ENCODE data around the gene ZNF438.

ZNF438 gene

GRCh38 chr10:31013331-31013730, 18.3 kb downstream of the ZNF438 start:
- DNase-seq (ENCODE audit: extremely low spot score), result no peak
- ChIA-PET POLR2A (no interaction called here), CTCF (no interaction called here)
- TF ChIP-seq SUZ12 (IDR thresholded peaks at IDR 0.05) (no peak), ARNT (IDR thresholded peaks at IDR 0.05) (no peak), ZNF384 (IDR thresholded peaks at IDR 0.05) (no peak), LEF1 (IDR thresholded peaks at IDR 0.05; ENCODE audit: borderline replicate concordance) (no peak), SP1 (IDR thresholded peaks at IDR 0.05) (no peak), NFRKB (IDR thresholded peaks at IDR 0.05) (no peak), ELF4 (IDR thresholded peaks at IDR 0.05) (no peak), FOXA1 (IDR thresholded peaks at IDR 0.05) (no peak), TARDBP (IDR thresholded peaks at IDR 0.05) (no peak), PKNOX1 (IDR thresholded peaks at IDR 0.05) (no peak), HDGF (IDR thresholded peaks at IDR 0.05; ENCODE audit: borderline replicate concordance) (no peak), BHLHE40 (IDR thresholded peaks at IDR 0.05; ENCODE audit: borderline replicate concordance) (no peak), L3MBTL2 (conservative IDR thresholded peaks at IDR 0.05) (no peak), FOXK2 (IDR thresholded peaks at IDR 0.05) (no peak), CTBP1 (IDR thresholded peaks at IDR 0.05; ENCODE audit: borderline replicate concordance) (no peak), FOXM1 (IDR thresholded peaks at IDR 0.05; ENCODE audit: borderline replicate concordance) (no peak)

GRCh38 chr10:31011665-31012022, 20.0 kb downstream of the ZNF438 start:
- POLR2A ChIA-PET, result interaction anchor here (1.9 kb wide), 1 partner anchor 20 kb away, joined by 8 read pairs; the partner anchor contains the start of gene ZNF438
- no peak for DNase-seq (ENCODE audit: extremely low spot score)
- CTCF ChIA-PET, result no interaction called here
- no peak for TF ChIP-seq SUZ12 (IDR thresholded peaks at IDR 0.05)
- TF ChIP-seq FOXM1 (IDR thresholded peaks at IDR 0.05; ENCODE audit: borderline replicate concordance), result no peak
- TF ChIP-seq HDGF (IDR thresholded peaks at IDR 0.05; ENCODE audit: borderline replicate concordance), result no peak
- TF ChIP-seq ZNF384 (IDR thresholded peaks at IDR 0.05), result no peak
- TF ChIP-seq CTBP1 (IDR thresholded peaks at IDR 0.05; ENCODE audit: borderline replicate concordance), result no peak
- TF ChIP-seq SP1 (IDR thresholded peaks at IDR 0.05), result no peak
- TF ChIP-seq L3MBTL2 (conservative IDR thresholded peaks at IDR 0.05), result no peak
- no peak for TF ChIP-seq TARDBP (IDR thresholded peaks at IDR 0.05)
- no peak for TF ChIP-seq ARNT (IDR thresholded peaks at IDR 0.05)
- no peak for TF ChIP-seq FOXK2 (IDR thresholded peaks at IDR 0.05)
- TF ChIP-seq FOXA1 (IDR thresholded peaks at IDR 0.05), result no peak
- no peak for TF ChIP-seq NFRKB (IDR thresholded peaks at IDR 0.05)
- no peak for TF ChIP-seq PKNOX1 (IDR thresholded peaks at IDR 0.05)
- no peak for TF ChIP-seq ELF4 (IDR thresholded peaks at IDR 0.05)
- no peak for TF ChIP-seq BHLHE40 (IDR thresholded peaks at IDR 0.05; ENCODE audit: borderline replicate concordance)
- no peak for TF ChIP-seq LEF1 (IDR thresholded peaks at IDR 0.05; ENCODE audit: borderline replicate concordance)

- no peak for DNase-seq (ENCODE audit: extremely low spot score)
- ChIA-PET CTCF (no interaction called here), POLR2A (interaction anchor here (1.9 kb wide), 1 partner anchor 20 kb away, joined by 8 read pairs; the partner anchor contains the start of gene ZNF438)
- TF ChIP-seq ELF4 (IDR thresholded peaks at IDR 0.05) (no peak), LEF1 (IDR thresholded peaks at IDR 0.05; ENCODE audit: borderline replicate concordance) (no peak), ARNT (IDR thresholded peaks at IDR 0.05) (no peak), NFRKB (IDR thresholded peaks at IDR 0.05) (no peak)
Measured at GRCh38 chr10:31011017-31011664, 20.5 kb downstream of the ZNF438 start.

GRCh38 chr10:31010062-31010461, 21.6 kb downstream of the ZNF438 start:
- TF ChIP-seq LEF1 (IDR thresholded peaks at IDR 0.05; ENCODE audit: borderline replicate concordance) (no peak), PKNOX1 (IDR thresholded peaks at IDR 0.05) (no peak), FOXM1 (IDR thresholded peaks at IDR 0.05; ENCODE audit: borderline replicate concordance) (no peak), ELF4 (IDR thresholded peaks at IDR 0.05) (no peak), HDGF (IDR thresholded peaks at IDR 0.05; ENCODE audit: borderline replicate concordance) (no peak), FOXA1 (IDR thresholded peaks at IDR 0.05) (no peak), BHLHE40 (IDR thresholded peaks at IDR 0.05; ENCODE audit: borderline replicate concordance) (no peak), SP1 (IDR thresholded peaks at IDR 0.05) (no peak), L3MBTL2 (conservative IDR thresholded peaks at IDR 0.05) (no peak), FOXK2 (IDR thresholded peaks at IDR 0.05) (no peak), SUZ12 (IDR thresholded peaks at IDR 0.05) (no peak), NFRKB (IDR thresholded peaks at IDR 0.05) (no peak), ARNT (IDR thresholded peaks at IDR 0.05) (no peak), ZNF384 (IDR thresholded peaks at IDR 0.05) (no peak), TARDBP (IDR thresholded peaks at IDR 0.05) (no peak), CTBP1 (IDR thresholded peaks at IDR 0.05; ENCODE audit: borderline replicate concordance) (no peak)
- ChIA-PET CTCF (no interaction called here), POLR2A (interaction anchor here (1.9 kb wide), 1 partner anchor 22 kb away, joined by 8 read pairs; the partner anchor contains the start of gene ZNF438)
- DNase-seq (ENCODE audit: extremely low spot score), result no peak

- no peak for TF ChIP-seq NFRKB (IDR thresholded peaks at IDR 0.05)
- TF ChIP-seq L3MBTL2 (conservative IDR thresholded peaks at IDR 0.05), result no peak
- TF ChIP-seq HDGF (IDR thresholded peaks at IDR 0.05; ENCODE audit: borderline replicate concordance), result no peak
- no peak for TF ChIP-seq ARNT (IDR thresholded peaks at IDR 0.05)
- TF ChIP-seq ZNF384 (IDR thresholded peaks at IDR 0.05), result no peak
- no peak for TF ChIP-seq SUZ12 (IDR thresholded peaks at IDR 0.05)
- no peak for TF ChIP-seq FOXK2 (IDR thresholded peaks at IDR 0.05)
- TF ChIP-seq TARDBP (IDR thresholded peaks at IDR 0.05), result no peak
- no peak for TF ChIP-seq FOXA1 (IDR thresholded peaks at IDR 0.05)
- no peak for TF ChIP-seq LEF1 (IDR thresholded peaks at IDR 0.05; ENCODE audit: borderline replicate concordance)
- TF ChIP-seq BHLHE40 (IDR thresholded peaks at IDR 0.05; ENCODE audit: borderline replicate concordance), result no peak
- no peak for TF ChIP-seq SP1 (IDR thresholded peaks at IDR 0.05)
- TF ChIP-seq ELF4 (IDR thresholded peaks at IDR 0.05), result no peak
- ChIA-PET CTCF (no interaction called here), POLR2A (interaction anchor here (1.0 kb wide), 1 partner anchor 26 kb away, joined by 3 read pairs; no protein-coding TSS in a partner anchor)
- no peak for DNase-seq (ENCODE audit: extremely low spot score)
Measured at GRCh38 chr10:31005895-31006294, 25.8 kb downstream of the ZNF438 start.
